Stimulated activated CD4-positive, alpha-beta T cell treated with anti-CD3 and anti-CD28 coated beads, Interleukin-1b, Interleukin-23, amount 100 ng/mL, for 4 hours (primary cell): ENCODE measurements around the gene TEPSIN.

Experiments
- DNase-seq, 2 donors: peaks; one replicate each; pipeline ENCODE4 v3.0.0-alpha.2; 2020; ENCODE audit warnings: low read depth in 2 of 2

Gene TEPSIN

GRCh38 chr17:81186203-81186602 is 52.7 kb downstream of the TEPSIN start:
- no peak for DNase-seq

- no peak for DNase-seq
Observed at GRCh38 chr17:81184555-81184954, 54.3 kb downstream of the TEPSIN start.

- DNase-seq: no peak
Observed at GRCh38 chr17:81183807-81184206, 55.0 kb downstream of the TEPSIN start.

GRCh38 chr17:81183316-81183715 is 55.5 kb downstream of the TEPSIN start:
- no peak for DNase-seq

- DNase-seq: no peak
Observed at GRCh38 chr17:81182596-81182995, 56.3 kb downstream of the TEPSIN start.

GRCh38 chr17:81181811-81182185 is 57.1 kb downstream of the TEPSIN start:
- DNase-seq: no peak

GRCh38 chr17:81180836-81181810 is 57.7 kb downstream of the TEPSIN start:
- no peak for DNase-seq

- no peak for DNase-seq
Observed at GRCh38 chr17:81179861-81180260, 59.0 kb downstream of the TEPSIN start.

GRCh38 chr17:81179220-81179619 is 59.6 kb downstream of the TEPSIN start:
- no peak for DNase-seq
